Measurements from ENCODE around the gene DMBX1. TPM values are rescaled to one million over a fixed set of nuclear protein-coding genes. Genes with fewer than 3 reads are reported as not detected.

The DMBX1 gene
- total RNA-seq, 4 donors from 2014 or later: not detected

DNA sequence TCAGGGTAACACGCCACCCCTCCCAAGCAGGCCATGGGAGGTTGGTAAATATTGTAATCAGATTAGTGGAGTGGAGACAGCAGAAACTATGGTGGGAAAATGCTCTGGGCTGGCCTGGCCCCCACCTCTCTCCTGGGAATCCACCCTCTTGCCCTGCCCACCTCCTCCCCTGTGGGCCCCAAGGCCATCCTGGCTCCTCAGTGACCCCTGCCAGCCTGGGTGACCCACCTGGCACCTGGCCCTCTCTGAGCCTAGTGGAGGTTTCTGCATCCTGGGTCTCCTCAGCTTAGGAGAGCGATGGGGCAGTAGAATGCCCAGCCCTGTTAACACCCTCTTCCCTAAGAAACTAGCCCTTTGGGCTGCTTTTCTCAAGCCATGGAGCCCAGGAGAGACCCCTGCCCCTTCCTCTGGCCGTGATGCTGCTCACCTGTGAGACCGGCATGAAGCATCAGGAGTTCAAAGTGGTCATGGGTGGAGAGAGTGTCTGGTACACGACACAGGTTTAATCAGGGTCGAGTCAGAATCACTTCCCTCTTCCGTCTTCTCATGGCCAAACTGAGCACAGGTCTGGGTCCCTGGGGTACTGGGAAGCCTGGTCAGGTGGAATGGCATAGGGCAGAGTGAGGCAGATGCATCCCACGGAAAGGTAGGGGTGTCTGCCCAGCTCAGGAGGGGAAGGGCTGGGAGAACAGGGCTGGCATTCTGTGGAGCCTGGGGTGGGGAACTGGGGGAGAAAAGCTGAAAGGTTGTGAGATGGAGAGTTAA is 10.7 kb upstream of the DMBX1 start:
- 0 to 78% methylated on average over 1 to 8 of the region's 8 CpGs for WGBS, 2 donors (ENCODE audit: low coverage in 1 of 2)
- no peak for DNase-seq
- Histone ChIP-seq H3K9me3 (no peaks in the 10 kb centered on the region), H3K27ac (no peak overlapping the region), H3K27me3 (peaks cover 59% of the 10 kb centered on the region), H3K4me1 (no peaks in the 10 kb centered on the region), H3K36me3 (no peaks in the 10 kb centered on the region), H3K4me3 (no peak overlapping the region)
- in situ Hi-C loops (cut with MboI; ENCODE audit: low pct_ligation_motif_present in 1 of 4, low pct_unique_long_range_greater_than_20kb in 1 of 4, low sequenced_read_pairs in 3 of 4): loop anchor here in 3 of 4 donors (5.0 to 10.0 kb wide), 2 partner anchors 46 to 48 kb away; no protein-coding TSS in a partner anchor
- intact Hi-C loops (cut with DNase I; ENCODE audit: low total_unique reads): no loop called here
- TF ChIP-seq POLR2AphosphoS5 (IDR thresholded peaks at IDR 0.05) (no peak), EP300 (IDR thresholded peaks at IDR 0.05; ENCODE audit: low read depth) (no peak), POLR2A (IDR thresholded peaks at IDR 0.05) (no peak)

DNA sequence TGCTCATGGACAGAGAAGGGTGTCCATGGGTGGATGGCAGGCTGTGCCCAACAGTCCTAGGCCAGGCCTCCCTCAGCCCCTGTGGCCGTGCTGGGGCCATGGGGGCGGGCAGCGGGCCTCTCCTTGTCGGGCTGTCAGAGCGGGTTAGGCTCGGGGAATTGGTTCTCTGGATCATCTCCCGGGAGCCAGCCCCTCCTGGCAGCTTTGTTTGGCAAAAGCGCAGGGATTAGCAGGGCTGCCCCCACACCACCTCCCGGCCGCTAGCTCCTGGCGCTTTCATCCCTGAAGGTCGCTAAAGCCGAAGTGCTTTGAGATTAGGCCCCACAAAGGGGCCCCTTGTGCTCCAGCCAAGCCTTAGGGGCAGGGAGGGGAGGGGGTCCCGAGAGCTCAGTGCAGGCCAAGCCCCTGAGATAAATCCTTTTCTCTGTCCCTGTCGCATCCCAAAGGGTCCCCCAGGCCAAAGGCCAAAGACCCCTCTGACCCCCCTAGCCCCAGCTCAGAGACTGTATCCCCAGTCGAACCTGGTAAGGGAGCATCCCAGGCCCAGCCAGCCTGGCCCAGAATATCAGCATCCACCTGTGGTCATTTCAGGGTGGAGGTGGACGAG is 9.8 kb upstream of the DMBX1 start:
- intact Hi-C loops (cut with DNase I; ENCODE audit: low total_unique reads) (no loop called here), in situ Hi-C loops (cut with MboI; ENCODE audit: low pct_ligation_motif_present in 1 of 4, low pct_unique_long_range_greater_than_20kb in 1 of 4, low sequenced_read_pairs in 3 of 4) (loop anchor here in 3 of 4 donors (5.0 to 10.0 kb wide), 2 partner anchors 45 to 47 kb away; no protein-coding TSS in a partner anchor)
- no peaks in the 10 kb centered on the region for H3K36me3 ChIP-seq
- no peak for DNase-seq
- no peaks in the 10 kb centered on the region for H3K4me1 ChIP-seq
- H3K27ac ChIP-seq: no peak overlapping the region
- WGBS, 2 donors (ENCODE audit: low coverage in 1 of 2): 66% methylated on average over 17 of the region's 17 CpGs; no CpG with 5 or more reads in 1 of the 2 donors
- H3K4me3 ChIP-seq: no peak overlapping the region
- TF ChIP-seq POLR2AphosphoS5 (IDR thresholded peaks at IDR 0.05) (no peak), EP300 (IDR thresholded peaks at IDR 0.05; ENCODE audit: low read depth) (no peak), POLR2A (IDR thresholded peaks at IDR 0.05) (no peak)
- TF ChIP-seq, protein P1, sequence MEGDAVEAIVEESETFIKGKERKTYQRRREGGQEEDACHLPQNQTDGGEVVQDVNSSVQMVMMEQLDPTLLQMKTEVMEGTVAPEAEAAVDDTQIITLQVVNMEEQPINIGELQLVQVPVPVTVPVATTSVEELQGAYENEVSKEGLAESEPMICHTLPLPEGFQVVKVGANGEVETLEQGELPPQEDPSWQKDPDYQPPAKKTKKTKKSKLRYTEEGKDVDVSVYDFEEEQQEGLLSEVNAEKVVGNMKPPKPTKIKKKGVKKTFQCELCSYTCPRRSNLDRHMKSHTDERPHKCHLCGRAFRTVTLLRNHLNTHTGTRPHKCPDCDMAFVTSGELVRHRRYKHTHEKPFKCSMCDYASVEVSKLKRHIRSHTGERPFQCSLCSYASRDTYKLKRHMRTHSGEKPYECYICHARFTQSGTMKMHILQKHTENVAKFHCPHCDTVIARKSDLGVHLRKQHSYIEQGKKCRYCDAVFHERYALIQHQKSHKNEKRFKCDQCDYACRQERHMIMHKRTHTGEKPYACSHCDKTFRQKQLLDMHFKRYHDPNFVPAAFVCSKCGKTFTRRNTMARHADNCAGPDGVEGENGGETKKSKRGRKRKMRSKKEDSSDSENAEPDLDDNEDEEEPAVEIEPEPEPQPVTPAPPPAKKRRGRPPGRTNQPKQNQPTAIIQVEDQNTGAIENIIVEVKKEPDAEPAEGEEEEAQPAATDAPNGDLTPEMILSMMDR (IDR thresholded peaks at IDR 0.05): no peak
- peaks cover 61% of the 10 kb centered on the region for H3K27me3 ChIP-seq
- H3K9me3 ChIP-seq: no peaks in the 10 kb centered on the region

DNA sequence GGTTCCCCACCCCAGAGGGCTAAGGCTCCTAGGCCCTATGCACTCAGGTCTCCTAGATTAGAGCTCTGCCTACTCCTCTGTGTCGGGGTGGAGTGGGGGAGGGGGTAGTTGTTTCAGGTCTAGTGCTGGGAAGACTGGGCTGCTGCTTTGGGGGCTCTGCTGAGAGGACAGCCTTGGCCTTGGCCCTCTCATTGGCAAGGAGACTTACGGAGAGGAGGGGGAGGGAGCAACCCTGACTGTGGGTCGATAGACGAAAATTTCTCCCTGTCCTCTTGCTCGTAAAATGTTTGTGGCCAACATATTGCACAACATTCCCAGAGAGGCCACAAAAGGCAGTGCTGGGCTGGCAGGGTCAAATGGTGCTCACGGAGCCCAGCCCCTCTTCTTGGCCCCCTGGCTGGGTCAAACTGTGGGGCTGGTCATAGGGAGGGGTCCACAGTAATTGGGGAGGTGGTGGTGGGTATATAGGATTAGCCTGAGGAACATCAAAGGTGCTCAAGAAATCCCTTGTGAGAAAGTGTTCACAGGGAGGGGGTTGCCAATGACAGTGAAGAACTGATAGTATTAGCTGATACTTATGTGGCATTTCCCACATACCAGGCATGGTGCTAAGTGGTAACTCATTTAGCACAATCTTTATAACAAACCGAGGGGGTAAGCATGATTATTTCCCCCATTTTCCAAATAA is 8.5 kb upstream of the DMBX1 start:
- in situ Hi-C loops (cut with MboI; ENCODE audit: low pct_ligation_motif_present in 1 of 4, low pct_unique_long_range_greater_than_20kb in 1 of 4, low sequenced_read_pairs in 3 of 4): no loop called here
- Histone ChIP-seq H3K4me1 (peaks cover 0 to 2% (median 0%) of the 10 kb centered on the region in 4 donors), H3K36me3 (no peaks in the 10 kb centered on the region), H3K9me3 (no peaks in the 10 kb centered on the region), H3K27me3 (peaks cover 67% of the 10 kb centered on the region), H3K27ac (no peak overlapping the region), H3K4me3 (no peak overlapping the region)
- no peak for TF ChIP-seq POLR2AphosphoS5 (IDR thresholded peaks at IDR 0.05)
- no peak for TF ChIP-seq POLR2A (IDR thresholded peaks at IDR 0.05)
- TF ChIP-seq, protein P1 (IDR thresholded peaks at IDR 0.05): no peak
- no peak for TF ChIP-seq EP300 (IDR thresholded peaks at IDR 0.05; ENCODE audit: low read depth)
- intact Hi-C loops (cut with DNase I; ENCODE audit: low total_unique reads): no loop called here
- WGBS, 2 donors (ENCODE audit: low coverage in 1 of 2): 17 to 46% methylated on average over 4 to 7 of the region's 7 CpGs
- no peak for DNase-seq

DNA sequence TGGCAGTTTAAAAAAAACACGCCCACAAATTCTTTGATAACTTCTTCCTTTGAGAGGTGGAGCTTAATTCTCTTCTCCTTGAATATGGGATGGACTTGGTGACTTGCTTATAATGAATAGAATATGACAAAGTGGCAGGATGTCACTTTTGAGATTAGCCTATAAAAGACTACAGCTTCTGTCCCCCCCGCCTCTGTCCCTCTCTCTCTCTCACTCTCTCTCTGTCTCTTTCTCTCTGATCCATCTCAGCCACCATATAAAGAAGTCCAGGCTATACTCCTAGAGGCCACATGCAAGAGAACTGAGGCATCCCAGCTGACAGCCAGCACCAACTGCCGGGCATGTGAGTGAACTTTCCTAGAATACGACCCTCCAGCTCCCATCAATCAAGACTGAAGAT is 7.7 kb upstream of the DMBX1 start:
- no peak for DNase-seq
- H3K27ac ChIP-seq: no peak overlapping the region
- H3K27me3 ChIP-seq: peaks cover 76% of the 10 kb centered on the region
- no peak overlapping the region for H3K4me3 ChIP-seq
- peaks cover 0 to 2% (median 0%) of the 10 kb centered on the region in 4 donors for H3K4me1 ChIP-seq
- H3K36me3 ChIP-seq: no peaks in the 10 kb centered on the region
- WGBS, 2 donors (ENCODE audit: low coverage in 1 of 2): 52% methylated on average over 4 of the region's 4 CpGs; no CpG with 5 or more reads in 1 of the 2 donors
- no peaks in the 10 kb centered on the region for H3K9me3 ChIP-seq
- no peak for TF ChIP-seq POLR2AphosphoS5 (IDR thresholded peaks at IDR 0.05)
- TF ChIP-seq, protein P1 (IDR thresholded peaks at IDR 0.05): no peak
- no peak for TF ChIP-seq EP300 (IDR thresholded peaks at IDR 0.05; ENCODE audit: low read depth)
- no peak for TF ChIP-seq POLR2A (IDR thresholded peaks at IDR 0.05)
- intact Hi-C loops (cut with DNase I; ENCODE audit: low total_unique reads) (no loop called here), in situ Hi-C loops (cut with MboI; ENCODE audit: low pct_ligation_motif_present in 1 of 4, low pct_unique_long_range_greater_than_20kb in 1 of 4, low sequenced_read_pairs in 3 of 4) (no loop called here)
